OCI-M2 (cell line): ENCODE measurements around the gene PKD2L2.
"Not testable (repeated sequence)": the region's sequence is repeated elsewhere in the genome, so short reads cannot be mapped to it uniquely, and the experiment has no call there.

Source experiments
- DNase-seq: peaks from one replicate; lab custom pipeline; 2025; ENCODE audit not compliant: unreplicated experiment; lab: John Stamatoyannopoulos, UW

PKD2L2 gene

DNA sequence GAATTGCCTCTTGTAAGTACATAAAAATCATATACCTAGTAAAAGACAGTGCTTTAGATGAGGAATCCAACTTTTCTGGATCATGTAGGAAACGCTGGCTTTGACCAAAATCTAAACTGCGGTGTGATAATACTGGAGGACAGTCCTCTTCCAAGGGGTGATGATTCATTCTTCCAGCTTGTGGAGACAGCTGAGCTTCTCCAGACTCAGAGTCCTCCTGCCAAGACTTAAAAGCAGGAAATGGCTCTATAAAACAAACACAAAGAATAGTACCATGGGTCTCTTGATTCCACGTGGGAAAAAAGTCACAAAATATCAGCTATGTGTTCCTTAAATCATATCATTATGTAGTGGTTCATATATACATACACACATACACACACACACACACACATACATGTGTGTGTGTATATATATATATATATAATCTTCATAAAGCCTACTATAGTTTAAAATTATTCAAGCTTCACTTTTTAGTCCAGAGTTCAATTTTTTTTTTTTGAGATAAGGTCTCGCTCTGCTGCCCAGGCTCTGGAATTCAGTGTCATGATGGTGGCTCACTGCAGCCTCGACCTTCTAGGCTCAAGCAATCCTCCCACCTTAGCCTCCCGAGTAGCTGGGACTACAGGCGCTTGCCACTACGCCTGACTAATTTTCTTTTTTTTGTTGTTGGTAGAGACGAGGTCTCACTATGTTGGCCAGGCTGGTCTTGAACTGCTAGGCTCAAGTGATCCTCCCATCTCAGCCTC is 65.0 kb downstream of the PKD2L2 start:
- no peak for DNase-seq

- DNase-seq: no peak
These were observed 68.7 kb downstream of the PKD2L2 start for GRCh38 chr5:137957948-137958347.

GRCh38 chr5:137959488-137959887 is 70.2 kb downstream of the PKD2L2 start:
- DNase-seq: no peak

DNA sequence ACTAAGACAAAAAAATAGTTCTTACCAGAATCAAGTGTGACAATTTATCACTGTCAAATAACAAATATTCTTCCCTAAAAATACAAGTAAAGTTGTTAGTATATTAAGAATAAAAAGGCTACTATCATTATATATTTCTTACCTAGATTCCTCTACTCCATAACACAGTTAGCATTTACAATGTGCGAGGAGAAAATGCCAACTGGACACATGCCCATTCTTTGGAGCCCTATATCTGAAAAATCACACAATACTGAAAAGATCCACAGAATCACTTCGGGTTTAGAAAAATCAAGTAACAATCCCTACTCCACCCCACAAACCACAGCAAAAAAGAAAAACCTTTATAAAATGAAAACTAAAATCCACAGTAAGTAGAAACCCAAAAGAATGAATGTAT is 70.9 kb downstream of the PKD2L2 start:
- no peak for DNase-seq

- no peak for DNase-seq
These were observed 71.6 kb downstream of the PKD2L2 start for GRCh38 chr5:137960819-137961218.

- DNase-seq: not testable (repeated sequence)
These were observed 81.1 kb downstream of the PKD2L2 start for GRCh38 chr5:137970384-137970783.

GRCh38 chr5:137975208-137975607 is 86.0 kb downstream of the PKD2L2 start:
- no peak for DNase-seq

DNA sequence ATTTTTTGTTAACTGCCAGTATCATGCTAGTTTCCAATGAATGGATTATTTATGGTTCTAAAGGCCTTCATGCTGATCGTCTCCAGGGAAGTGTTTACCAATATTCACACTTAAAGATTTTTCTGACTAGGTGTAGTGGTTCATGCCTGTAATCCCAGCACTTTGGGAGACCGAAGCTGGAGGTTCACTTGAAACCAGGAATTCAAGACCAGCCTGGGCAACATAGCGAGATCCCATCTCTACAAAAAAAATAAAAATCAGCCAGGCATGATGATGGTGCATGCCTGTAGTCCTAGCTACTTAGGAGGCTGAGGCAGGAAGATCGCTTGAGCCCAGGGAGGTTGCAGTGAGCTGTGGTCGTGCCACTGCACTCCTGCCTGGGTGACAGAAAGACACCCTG is 100.2 kb downstream of the PKD2L2 start:
- DNase-seq: no peak
